SK-N-SH treated with all-trans-retinoic acid at 6 μM for 48 hours (cell line): Measurements from ENCODE around the gene PDE6B.
A peak's percentile ranks its signal among the peaks of the same experiment; 100 is the strongest.

Experiments used
- ATAC-seq: fragments of 200-7000 bp; cut with Tn5 transposase; 3 replicates; pipeline ENCODE4 v1.9.1; 2020; ENCODE audit warnings: mild to moderate bottlenecking, moderate library complexity
- ARNTL ChIP-seq: fragments of 450-650 bp; formaldehyde crosslinking; IDR thresholded peaks from 2 replicates; pipeline ENCODE4 v1.5.0; 2020; ENCODE audit warnings: low read depth, mild to moderate bottlenecking, moderate library complexity, borderline replicate concordance
- BACH2 ChIP-seq: fragments of 250-450 bp; sonication (Bioruptor Pico); IDR thresholded peaks from 2 replicates; pipeline ENCODE4 v1.9.0; 2021; ENCODE audit warnings: mild to moderate bottlenecking, borderline replicate concordance
- ESRRG ChIP-seq: fragments of 250-450 bp; sonication (Bioruptor Pico); IDR thresholded peaks from 2 replicates; pipeline ENCODE4 v1.6.1; 2021; ENCODE audit warnings: mild to moderate bottlenecking
- ISL1 ChIP-seq: fragments of 250-450 bp; sonication (Bioruptor Pico); IDR thresholded peaks from 2 replicates; pipeline ENCODE4 v2.1.2; 2022; ENCODE audit warnings: mild to moderate bottlenecking, moderate library complexity
- OSR1 ChIP-seq: fragments of 250-450 bp; sonication (Bioruptor Pico); IDR thresholded peaks from 2 replicates; pipeline ENCODE4 v1.8.0; 2022; ENCODE audit warnings: moderate library complexity, mild to moderate bottlenecking, inconsistent platforms
- PATZ1 ChIP-seq: fragments of 250-450 bp; sonication (Bioruptor Pico); IDR thresholded peaks from 2 replicates; pipeline ENCODE4 v1.8.0; 2020; ENCODE audit warnings: mild to moderate bottlenecking, moderate library complexity, borderline replicate concordance
- POU6F1 ChIP-seq: fragments of 250-450 bp; sonication (Bioruptor Pico); IDR thresholded peaks from 2 replicates; pipeline ENCODE4 v1.8.0; 2021; ENCODE audit warnings: low read depth, mild to moderate bottlenecking, moderate library complexity, borderline replicate concordance
- SNAI2 ChIP-seq: fragments of 250-450 bp; sonication (Bioruptor Pico); IDR thresholded peaks from 2 replicates; pipeline ENCODE4 v1.5.0; 2020; ENCODE audit warnings: mild to moderate bottlenecking, moderate library complexity
- TSHZ2 ChIP-seq: fragments of 250-450 bp; sonication (Bioruptor Pico); IDR thresholded peaks from 2 replicates; pipeline ENCODE4 v1.5.0; 2020; ENCODE audit warnings: mild to moderate bottlenecking, moderate library complexity
- ZC3H10 ChIP-seq: fragments of 250-450 bp; sonication (Bioruptor Pico); IDR thresholded peaks from 2 replicates; pipeline ENCODE4 v1.5.1; 2021; ENCODE audit warnings: mild to moderate bottlenecking, moderate library complexity
- ZFP3 ChIP-seq: fragments of 250-450 bp; sonication (Bioruptor Pico); IDR thresholded peaks from 2 replicates; pipeline ENCODE4 v1.5.0; 2020; ENCODE audit warnings: mild to moderate bottlenecking, moderate library complexity
- ZFP30 ChIP-seq: fragments of 450-650 bp; formaldehyde crosslinking; IDR thresholded peaks from 2 replicates; pipeline ENCODE4 v1.5.0; 2022; ENCODE audit warnings: mild to moderate bottlenecking, moderate library complexity
- ZNF70 ChIP-seq: fragments of 450-650 bp; formaldehyde crosslinking; IDR thresholded peaks from 2 replicates; pipeline ENCODE4 v1.5.0; 2020; ENCODE audit warnings: mild to moderate bottlenecking, moderate library complexity
- ZNF8 ChIP-seq: fragments of 450-650 bp; formaldehyde crosslinking; IDR thresholded peaks from 2 replicates; pipeline ENCODE4 v1.5.0; 2020; ENCODE audit warnings: mild to moderate bottlenecking, moderate library complexity
- TF ChIP-seq, protein P1 (sequence below): fragments of 250-450 bp; sonication (Bioruptor Pico); IDR thresholded peaks from 2 replicates; pipeline ENCODE4 v1.5.1; 2020; ENCODE audit warnings: low read depth, mild to moderate bottlenecking, moderate library complexity
- TF ChIP-seq, protein P2 (sequence below): fragments of 250-450 bp; sonication (Bioruptor Pico); IDR thresholded peaks from 2 replicates; pipeline ENCODE4 v1.5.1; 2021; ENCODE audit warnings: mild to moderate bottlenecking, moderate library complexity

The PDE6B gene

DNA sequence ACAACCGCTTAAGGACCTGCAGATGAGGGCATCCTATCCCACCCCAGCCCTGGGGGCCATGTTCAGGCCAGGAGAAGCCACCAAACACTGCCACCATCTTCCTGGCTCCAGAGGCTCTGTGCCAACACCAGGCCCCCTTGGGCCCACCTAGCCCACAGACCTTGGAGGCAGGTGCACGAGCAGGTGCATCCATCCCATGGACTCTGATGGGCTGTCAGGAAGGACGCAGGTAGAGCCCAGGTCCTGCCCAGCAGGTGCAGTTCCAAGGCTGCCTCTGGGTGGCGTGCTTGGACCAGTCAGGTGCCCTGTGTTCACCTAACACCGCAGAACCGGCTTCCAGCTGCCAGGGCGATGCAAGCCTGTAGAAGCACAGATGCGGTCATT, 22.8 kb upstream of the PDE6B start:
- no peak for TF ChIP-seq BACH2 (CRISPR knock-in tag)
- no peak for TF ChIP-seq PATZ1 (CRISPR knock-in tag)
- ATAC-seq, result peak; percentile 95

DNA sequence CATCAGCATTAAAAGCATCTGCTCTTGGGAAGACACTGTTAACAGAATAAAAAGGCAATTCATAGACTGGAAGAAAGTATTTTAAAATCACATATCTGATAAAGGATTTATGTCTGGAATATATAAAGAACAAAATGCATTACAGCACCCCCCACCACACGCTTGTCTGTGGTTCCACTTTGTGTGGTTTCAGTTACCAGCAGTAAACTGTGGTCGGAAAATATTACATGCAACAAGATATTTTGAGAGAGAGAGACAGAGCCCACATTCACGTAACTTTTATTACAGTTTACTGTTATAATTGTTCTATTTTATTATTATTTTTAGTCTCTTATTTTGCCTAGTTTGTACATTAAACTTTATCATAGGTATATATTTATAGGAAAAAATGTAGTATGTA, 21.2 kb upstream of the PDE6B start:
- no peak for ATAC-seq
- TF ChIP-seq ZC3H10 (CRISPR knock-in tag), result no peak
- TF ChIP-seq, protein P1, sequence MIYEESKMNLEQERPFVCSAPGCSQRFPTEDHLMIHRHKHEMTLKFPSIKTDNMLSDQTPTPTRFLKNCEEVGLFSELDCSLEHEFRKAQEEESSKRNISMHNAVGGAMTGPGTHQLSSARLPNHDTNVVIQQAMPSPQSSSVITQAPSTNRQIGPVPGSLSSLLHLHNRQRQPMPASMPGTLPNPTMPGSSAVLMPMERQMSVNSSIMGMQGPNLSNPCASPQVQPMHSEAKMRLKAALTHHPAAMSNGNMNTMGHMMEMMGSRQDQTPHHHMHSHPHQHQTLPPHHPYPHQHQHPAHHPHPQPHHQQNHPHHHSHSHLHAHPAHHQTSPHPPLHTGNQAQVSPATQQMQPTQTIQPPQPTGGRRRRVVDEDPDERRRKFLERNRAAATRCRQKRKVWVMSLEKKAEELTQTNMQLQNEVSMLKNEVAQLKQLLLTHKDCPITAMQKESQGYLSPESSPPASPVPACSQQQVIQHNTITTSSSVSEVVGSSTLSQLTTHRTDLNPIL, result no peak

DNA sequence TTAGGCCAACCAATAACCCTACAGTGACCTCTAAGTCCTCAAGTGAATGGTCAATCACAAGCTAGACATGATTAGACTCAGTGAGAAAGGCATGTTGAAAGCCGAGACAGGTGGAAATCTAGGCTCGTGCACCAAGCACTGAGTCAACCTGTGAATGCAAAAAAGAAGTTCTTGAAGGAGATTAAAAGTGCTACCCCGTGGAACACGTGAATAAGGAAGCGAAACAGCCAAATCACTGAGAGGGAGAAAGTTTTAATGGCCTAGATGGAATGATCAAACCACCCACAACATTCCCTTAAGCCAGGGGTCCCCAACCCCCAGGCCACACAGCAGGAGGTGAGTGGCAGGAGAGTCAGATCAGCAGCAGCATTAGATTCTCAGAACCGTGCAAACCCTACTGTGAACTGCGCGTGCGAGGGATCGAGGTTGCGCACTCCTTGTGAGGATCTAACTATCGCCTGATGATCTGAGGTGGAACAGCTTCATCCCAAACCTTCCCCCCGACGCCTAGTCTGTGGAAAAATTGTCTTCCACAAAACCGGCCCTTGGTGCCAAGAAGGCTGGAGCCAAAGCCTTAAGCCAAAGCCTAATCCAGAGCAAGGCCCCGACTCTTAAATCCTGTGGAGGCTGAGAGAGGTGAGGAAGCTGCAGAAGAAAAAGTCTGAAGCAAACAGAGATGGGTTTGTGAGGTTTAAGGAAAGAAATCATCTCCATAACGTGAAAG, 19.5 kb upstream of the PDE6B start:
- ATAC-seq, result no peak
- no peak for TF ChIP-seq SNAI2 (CRISPR knock-in tag)
- no peak for TF ChIP-seq ARNTL
- no peak for TF ChIP-seq ZFP3 (CRISPR knock-in tag)
- no peak for TF ChIP-seq ZNF70 (CRISPR knock-in tag)
- no peak for TF ChIP-seq BACH2 (CRISPR knock-in tag)
- no peak for TF ChIP-seq ZFP30
- TF ChIP-seq, protein P2, sequence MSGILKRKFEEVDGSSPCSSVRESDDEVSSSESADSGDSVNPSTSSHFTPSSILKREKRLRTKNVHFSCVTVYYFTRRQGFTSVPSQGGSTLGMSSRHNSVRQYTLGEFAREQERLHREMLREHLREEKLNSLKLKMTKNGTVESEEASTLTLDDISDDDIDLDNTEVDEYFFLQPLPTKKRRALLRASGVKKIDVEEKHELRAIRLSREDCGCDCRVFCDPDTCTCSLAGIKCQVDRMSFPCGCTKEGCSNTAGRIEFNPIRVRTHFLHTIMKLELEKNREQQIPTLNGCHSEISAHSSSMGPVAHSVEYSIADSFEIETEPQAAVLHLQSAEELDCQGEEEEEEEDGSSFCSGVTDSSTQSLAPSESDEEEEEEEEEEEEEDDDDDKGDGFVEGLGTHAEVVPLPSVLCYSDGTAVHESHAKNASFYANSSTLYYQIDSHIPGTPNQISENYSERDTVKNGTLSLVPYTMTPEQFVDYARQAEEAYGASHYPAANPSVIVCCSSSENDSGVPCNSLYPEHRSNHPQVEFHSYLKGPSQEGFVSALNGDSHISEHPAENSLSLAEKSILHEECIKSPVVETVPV (CRISPR knock-in tag), result no peak
- no peak for TF ChIP-seq ISL1
- TF ChIP-seq POU6F1 (CRISPR knock-in tag), result no peak
- TF ChIP-seq OSR1, result no peak
- TF ChIP-seq ESRRG (CRISPR knock-in tag), result no peak
- no peak for TF ChIP-seq TSHZ2 (CRISPR knock-in tag)
- no peak for TF ChIP-seq ZNF8 (CRISPR knock-in tag)

- TF ChIP-seq ZNF8 (CRISPR knock-in tag), result no peak
- no peak for TF ChIP-seq OSR1
- TF ChIP-seq ZNF70 (CRISPR knock-in tag), result no peak
- no peak for TF ChIP-seq ZFP30
- TF ChIP-seq, protein P2 (CRISPR knock-in tag), result no peak
- TF ChIP-seq ISL1, result no peak
- no peak for ATAC-seq
Measured at GRCh38 chr4:608236-608635, 17.1 kb upstream of the PDE6B start.
